GM18951 (cell line): ENCODE measurements around the gene GH1.

Experiments used
- POLR2A ChIP-seq: IDR thresholded peaks from 4 replicates; pipeline ENCODE4 v1.6.1; 2011; ENCODE audit warnings: mild to moderate bottlenecking; ENCODE audit not compliant: insufficient read length, insufficient read depth; ENCODE audit errors: extremely low read depth
- in situ Hi-C: fragments of 300-500 bp; cut with MboI; formaldehyde crosslinking; loops from one replicate; pipeline ENCODE4 v1.12.0; 2022; ENCODE audit warnings: low sequenced_read_pairs, mixed read lengths, inconsistent platforms; ENCODE audit not compliant: unreplicated experiment

Gene GH1

GRCh38 chr17:63927464-63928171, 9.0 kb upstream of the GH1 start:
- in situ Hi-C loops = no loop called here
- peak; percentile 30 for TF ChIP-seq POLR2A

GRCh38 chr17:63926164-63926563, 7.5 kb upstream of the GH1 start:
- TF ChIP-seq POLR2A = no peak
- in situ Hi-C loops = no loop called here

GRCh38 chr17:63925615-63926014, 7.0 kb upstream of the GH1 start:
- no peak for TF ChIP-seq POLR2A
- in situ Hi-C loops = no loop called here

GRCh38 chr17:63922402-63922801, 3.8 kb upstream of the GH1 start:
- in situ Hi-C loops = loop anchor here (25.0 kb wide), 1 partner anchor 365 kb away; no protein-coding TSS in a partner anchor

- in situ Hi-C loops = loop anchor here (25.0 kb wide), 1 partner anchor 367 kb away; no protein-coding TSS in a partner anchor
Measured at GRCh38 chr17:63920779-63921178, 2.1 kb upstream of the GH1 start.

- in situ Hi-C loops = loop anchor here (25.0 kb wide), 1 partner anchor 367 kb away; no protein-coding TSS in a partner anchor
Measured at GRCh38 chr17:63920050-63920449, 1.4 kb upstream of the GH1 start.

GRCh38 chr17:63919311-63919723, 678 bp upstream of the GH1 start:
- in situ Hi-C loops = loop anchor here (10.0 to 25.0 kb wide), 3 partner anchors 105 to 368 kb away; partner anchors contain the start of gene ICAM2
- TF ChIP-seq POLR2A = no peak

- in situ Hi-C loops = loop anchor here (10.0 to 25.0 kb wide), 3 partner anchors 106 to 369 kb away; partner anchors contain the start of gene ICAM2
- no peak for TF ChIP-seq POLR2A
Measured at GRCh38 chr17:63918305-63918704, 334 bp downstream of the GH1 start.

- TF ChIP-seq POLR2A = no peak
- in situ Hi-C loops = loop anchor here (10.0 to 25.0 kb wide), 3 partner anchors 107 to 370 kb away; partner anchors contain the start of gene ICAM2
Measured at GRCh38 chr17:63917646-63918045, 993 bp downstream of the GH1 start.

- in situ Hi-C loops = loop anchor here (10.0 to 25.0 kb wide), 3 partner anchors 108 to 370 kb away; partner anchors contain the start of gene ICAM2
Measured at GRCh38 chr17:63917206-63917605, 1.4 kb downstream of the GH1 start.

GRCh38 chr17:63916566-63917185, 2.0 kb downstream of the GH1 start:
- TF ChIP-seq POLR2A = no peak
- in situ Hi-C loops = loop anchor here (10.0 to 25.0 kb wide), 3 partner anchors 108 to 371 kb away; partner anchors contain the start of gene ICAM2

GRCh38 chr17:63915753-63916152, 2.9 kb downstream of the GH1 start:
- in situ Hi-C loops = loop anchor here (10.0 to 25.0 kb wide), 3 partner anchors 109 to 372 kb away; partner anchors contain the start of gene ICAM2

GRCh38 chr17:63914471-63914870, 4.2 kb downstream of the GH1 start:
- in situ Hi-C loops = loop anchor here (10.0 to 25.0 kb wide), 3 partner anchors 110 to 373 kb away; partner anchors contain the start of gene ICAM2
- TF ChIP-seq POLR2A = no peak

GRCh38 chr17:63911657-63912100, 7.0 kb downstream of the GH1 start:
- in situ Hi-C loops = loop anchor here (10.0 to 25.0 kb wide), 3 partner anchors 113 to 376 kb away; partner anchors contain the start of gene ICAM2
- no peak for TF ChIP-seq POLR2A
